G401 (cell line): ENCODE data around the gene MTHFS. TPM values are rescaled to one million over a fixed set of nuclear protein-coding genes. Genes with fewer than 3 reads are reported as not detected.

ENCODE experiments used
- DNase-seq: peaks from one replicate; pipeline ENCODE4 v3.0.0-alpha.2; 2015; ENCODE audit warnings: low spot score
- in situ Hi-C: cut with HindIII; loops from 2 replicates; pipeline ENCODE4 v1.10.0; 2016; ENCODE audit warnings: low sequenced_read_pairs, mixed read lengths
- total RNA-seq: library from RNA; depleted of rRNA; stranded (reverse); fragments of >200 nt; shearing (Covaris generic); gene quantifications from 2 replicates; pipeline ENCODE4 v1.2.3, GENCODE V29; 2014

The MTHFS gene
- total RNA-seq, 1 experiment from 2014 or later, result 83.6 TPM

DNA sequence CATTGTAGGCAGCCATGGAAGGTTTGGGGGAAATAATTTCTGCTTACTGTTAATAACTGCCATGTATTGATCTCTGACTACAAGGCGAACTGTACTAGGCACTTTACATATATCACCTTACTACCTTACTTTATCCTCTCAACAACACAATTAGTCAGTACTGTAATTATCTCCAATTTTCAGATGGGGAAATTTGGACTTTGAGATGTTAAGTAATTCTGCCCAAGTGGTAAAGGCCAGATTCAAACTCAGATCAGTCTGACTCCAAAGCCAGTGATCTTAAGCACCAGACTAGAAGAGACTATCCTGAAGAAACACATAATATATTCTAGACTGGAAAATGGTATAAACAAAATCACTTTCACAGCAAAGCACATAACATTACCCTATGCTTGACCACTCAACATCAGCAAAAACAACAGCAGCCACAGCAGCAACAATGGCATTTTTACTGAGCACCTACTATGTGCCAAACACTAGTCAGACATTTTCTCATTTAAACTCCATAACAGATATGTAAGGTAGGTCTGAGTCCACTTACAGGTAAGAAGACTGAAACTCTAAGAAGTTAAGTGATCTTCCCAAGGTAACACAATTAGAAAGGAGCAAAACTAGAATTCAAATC lies 13.1 kb downstream of the MTHFS start:
- no peak for DNase-seq
- in situ Hi-C loops, result no loop called here

DNA sequence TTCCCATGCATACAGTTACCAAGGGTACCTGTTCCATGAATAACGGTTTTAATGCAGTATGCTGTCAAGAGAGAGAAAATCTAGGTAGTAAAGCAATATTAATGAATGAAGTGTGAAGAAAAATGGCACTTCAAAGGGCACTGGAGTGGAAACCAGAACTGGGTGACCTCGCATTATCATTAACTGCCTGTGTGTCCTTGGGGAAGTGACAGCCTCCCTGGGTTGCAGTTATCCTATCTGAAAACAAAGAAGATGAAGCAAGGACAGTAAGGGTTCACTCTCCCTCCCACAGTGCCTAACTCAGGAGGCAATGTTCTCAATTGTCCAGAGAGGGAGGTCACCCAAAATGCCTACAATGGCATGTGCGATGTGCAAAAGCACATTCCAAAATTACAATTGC lies 15.1 kb downstream of the MTHFS start:
- DNase-seq, result no peak
- in situ Hi-C loops, result no loop called here

DNA sequence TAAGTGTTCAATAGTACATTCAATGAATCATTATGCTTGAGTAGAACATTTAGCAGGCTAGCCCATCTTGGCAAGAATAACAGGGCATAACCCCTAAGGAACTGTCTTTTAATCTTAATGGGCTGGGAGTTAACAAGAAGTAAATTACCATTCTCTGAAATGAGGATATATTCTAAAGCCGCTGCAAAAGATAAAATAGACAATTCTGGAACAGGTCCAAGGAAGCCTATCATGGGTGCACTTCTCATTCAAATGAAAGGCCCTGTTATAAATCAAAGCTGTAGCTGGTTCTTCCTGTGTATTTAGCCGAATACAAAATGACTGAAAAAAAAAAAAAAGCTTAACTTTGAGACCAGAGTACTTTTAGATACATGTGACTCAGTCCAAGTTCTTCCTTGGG lies 15.6 kb downstream of the MTHFS start:
- in situ Hi-C loops, result no loop called here
- DNase-seq, result no peak

DNA sequence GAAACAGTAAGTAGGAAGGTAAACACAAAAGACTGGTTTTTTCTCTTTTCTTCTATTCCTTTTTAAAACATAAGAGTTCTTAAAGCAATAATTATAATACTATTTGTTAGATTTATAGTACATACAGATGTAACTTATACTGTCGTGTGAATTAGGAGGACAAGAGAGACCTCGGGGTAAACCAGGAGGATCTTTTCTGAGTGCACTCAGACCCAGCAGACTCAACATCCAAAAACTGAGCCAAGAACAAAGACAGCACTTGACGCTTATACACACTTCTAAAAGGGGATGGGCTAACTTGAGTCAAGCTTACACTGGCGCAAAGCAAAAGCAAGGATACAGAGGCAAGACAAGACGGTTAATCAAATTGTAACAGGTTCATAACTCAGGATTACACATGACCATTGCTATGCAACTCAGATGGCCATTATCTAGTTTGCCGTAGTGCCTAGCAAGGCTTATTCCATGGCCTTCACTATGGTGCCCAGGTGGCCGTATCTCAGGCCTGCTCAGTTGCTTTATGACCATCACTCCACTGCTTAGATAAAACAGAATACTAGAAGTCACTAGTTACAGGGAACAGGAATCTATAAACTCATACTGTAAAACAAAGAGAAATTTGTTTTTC lies 18.6 kb downstream of the MTHFS start:
- no peak for DNase-seq
- in situ Hi-C loops, result no loop called here

DNA sequence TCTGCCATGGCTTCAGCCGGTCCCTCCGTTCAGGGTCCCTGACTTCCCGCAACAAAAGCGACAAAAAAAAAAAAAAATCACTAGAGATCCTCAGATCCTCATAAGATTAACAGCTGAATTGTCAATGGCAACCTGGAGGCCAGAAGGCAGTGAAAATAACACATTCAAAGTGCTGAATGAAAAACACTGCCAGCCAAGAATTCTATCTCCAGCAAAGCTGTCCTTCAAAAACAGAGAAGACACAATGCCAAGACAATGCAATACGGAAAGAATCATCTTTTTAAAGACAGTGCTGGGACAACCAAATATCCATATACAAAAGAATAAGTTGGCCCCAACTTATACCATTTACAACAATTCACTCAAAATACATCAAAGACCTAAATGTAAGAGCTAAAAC lies 21.6 kb downstream of the MTHFS start:
- DNase-seq, result no peak
- in situ Hi-C loops, result no loop called here

DNA sequence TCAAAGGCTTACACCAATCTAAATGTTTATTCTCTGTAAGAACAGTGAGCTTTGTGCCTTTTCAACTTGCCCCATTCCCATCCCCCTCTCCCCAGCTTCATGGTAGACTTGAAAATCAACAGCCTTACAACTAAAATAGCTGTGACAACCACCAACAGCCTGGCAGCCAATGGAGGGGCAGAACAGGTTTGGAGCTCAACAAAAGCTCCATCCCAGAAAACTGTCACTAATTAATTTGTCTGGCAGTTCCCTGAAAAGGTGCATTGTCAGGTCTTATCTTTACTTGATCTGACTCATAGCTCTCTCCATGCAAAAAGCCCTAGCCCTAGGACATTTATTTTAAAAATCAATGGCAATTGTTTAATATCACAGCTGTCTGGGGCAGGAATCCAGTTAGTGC lies 22.6 kb downstream of the MTHFS start:
- in situ Hi-C loops, result no loop called here

DNA sequence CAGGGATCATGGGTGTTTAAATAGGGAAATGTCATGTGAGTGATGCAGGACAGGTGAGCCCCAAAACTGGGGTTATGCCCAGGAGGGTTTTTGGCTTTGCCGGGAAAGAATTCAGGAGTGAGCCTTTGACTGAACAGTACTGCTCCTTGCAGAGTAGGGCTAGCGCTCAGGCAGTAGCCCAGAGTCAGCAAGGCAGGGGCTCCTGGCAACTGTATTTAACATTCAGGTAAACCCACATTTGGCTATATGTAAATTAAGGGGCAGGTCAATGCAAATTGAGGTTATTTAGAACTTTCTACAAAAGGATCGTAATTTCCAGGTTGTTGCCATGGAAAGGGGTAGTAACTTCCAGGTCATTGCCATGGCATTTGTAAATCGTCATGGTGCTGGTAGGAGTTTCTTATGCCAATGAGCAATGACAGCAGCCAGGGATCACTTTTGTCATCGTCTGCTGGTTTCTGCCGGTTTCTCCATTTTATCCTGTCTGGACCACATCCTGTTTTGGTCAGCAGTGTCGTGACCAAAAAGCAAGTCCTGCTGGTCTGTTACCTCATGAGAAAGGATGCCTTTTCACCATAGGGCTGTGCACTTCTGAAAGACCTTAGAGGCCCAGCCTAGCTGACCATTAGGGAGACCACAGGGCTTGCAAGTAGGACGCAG lies 24.3 kb downstream of the MTHFS start:
- in situ Hi-C loops, result no loop called here
- DNase-seq, result no peak

More for the DNA sequence above, 22.6 kb downstream of the MTHFS start:
- DNase-seq, result no peak

DNA sequence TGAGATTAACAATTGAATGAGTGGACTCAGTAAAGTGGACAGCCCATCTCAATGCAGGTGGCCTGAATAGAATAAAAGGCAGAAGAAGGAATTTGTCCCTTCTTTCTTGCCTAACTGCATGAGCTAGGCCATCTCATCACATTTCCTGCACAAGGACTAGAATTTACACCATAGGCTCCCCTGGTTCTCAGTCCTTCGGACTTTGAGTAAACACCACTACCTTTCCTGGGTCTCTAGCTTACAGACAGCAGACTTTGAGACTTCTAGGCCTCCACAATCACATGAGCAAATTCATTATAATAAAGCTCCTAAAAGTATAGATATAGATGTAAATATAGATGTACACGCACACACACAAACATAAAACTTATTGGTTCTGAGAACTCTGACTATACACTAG lies 28.3 kb downstream of the MTHFS start:
- DNase-seq, result no peak
- in situ Hi-C loops, result no loop called here

DNA sequence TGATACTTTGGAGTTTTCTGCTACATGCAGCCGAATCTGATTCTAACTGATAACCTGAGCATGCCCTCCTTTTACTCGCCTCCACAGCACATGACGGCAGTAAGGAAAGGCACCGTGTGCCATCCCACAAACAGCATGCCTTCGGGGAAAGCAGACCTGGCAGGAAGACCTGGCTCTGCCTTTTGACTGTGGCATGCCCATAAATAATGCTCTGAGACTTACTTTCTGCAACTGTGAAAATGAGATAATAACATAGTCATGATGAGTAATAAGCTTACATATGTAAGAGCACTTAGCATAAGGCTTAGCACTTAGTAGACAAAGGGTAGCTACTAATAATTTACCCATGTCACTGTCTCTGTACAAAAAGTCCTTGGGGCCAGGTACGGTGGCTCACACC lies 32.9 kb downstream of the MTHFS start:
- in situ Hi-C loops, result no loop called here
- DNase-seq, result no peak

DNA sequence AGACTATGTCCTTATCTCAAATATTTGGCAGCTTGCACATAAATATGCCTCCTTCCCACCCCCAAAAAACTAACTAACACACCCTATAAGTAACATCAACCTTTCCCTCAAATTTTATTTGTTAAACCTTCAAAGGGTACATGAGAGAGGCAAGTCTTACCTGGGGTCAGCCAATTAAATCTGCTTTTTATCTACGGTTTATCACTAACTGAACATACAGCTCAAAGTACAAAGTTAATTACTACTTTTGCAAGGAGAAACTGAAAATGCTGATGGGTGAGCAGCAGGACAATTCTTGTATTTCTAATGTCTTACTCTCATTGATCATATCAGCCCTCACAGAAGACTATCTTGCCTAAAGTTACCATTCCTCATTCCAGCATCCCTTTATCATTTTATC lies 34.6 kb downstream of the MTHFS start:
- in situ Hi-C loops, result no loop called here
- DNase-seq, result no peak

DNA sequence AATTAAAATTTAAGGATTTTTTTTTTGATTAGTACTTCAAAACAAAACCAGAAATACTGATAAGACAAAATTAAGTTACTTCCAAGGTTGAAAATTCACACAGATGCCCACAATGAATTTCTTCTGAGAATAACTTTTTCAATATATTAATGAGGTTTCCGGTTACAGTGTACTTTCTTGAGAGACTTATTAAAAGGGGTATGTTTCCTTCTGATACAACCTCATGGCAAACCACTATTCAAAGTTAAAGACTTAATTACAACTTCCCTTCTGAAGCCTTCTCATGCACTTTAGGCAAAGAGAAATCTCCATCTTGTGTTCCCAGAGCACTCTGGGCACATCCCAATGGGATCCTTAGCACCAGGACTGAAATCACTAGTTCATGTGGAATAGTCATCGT lies 36.2 kb downstream of the MTHFS start:
- in situ Hi-C loops, result no loop called here
- DNase-seq, result no peak

DNA sequence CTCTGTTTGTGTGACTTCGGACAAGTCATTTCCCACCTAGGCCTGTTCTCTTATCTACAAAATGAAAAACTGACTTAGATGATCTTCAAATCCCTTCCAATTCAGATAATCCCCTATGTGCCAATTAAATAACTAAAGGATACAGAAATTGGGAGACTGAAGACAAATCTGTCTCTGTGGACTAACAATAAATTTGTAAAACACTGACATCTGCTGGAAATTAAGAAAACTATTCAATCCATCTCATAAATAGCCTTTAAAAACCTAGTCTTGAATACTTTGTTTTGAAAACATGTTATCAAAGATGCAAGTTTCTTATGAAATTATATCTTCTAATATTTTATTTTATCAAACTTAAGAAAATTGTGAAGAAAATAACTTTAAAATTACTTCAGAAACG lies 38.3 kb downstream of the MTHFS start:
- peak; percentile 38 for DNase-seq
- in situ Hi-C loops, result no loop called here

DNA sequence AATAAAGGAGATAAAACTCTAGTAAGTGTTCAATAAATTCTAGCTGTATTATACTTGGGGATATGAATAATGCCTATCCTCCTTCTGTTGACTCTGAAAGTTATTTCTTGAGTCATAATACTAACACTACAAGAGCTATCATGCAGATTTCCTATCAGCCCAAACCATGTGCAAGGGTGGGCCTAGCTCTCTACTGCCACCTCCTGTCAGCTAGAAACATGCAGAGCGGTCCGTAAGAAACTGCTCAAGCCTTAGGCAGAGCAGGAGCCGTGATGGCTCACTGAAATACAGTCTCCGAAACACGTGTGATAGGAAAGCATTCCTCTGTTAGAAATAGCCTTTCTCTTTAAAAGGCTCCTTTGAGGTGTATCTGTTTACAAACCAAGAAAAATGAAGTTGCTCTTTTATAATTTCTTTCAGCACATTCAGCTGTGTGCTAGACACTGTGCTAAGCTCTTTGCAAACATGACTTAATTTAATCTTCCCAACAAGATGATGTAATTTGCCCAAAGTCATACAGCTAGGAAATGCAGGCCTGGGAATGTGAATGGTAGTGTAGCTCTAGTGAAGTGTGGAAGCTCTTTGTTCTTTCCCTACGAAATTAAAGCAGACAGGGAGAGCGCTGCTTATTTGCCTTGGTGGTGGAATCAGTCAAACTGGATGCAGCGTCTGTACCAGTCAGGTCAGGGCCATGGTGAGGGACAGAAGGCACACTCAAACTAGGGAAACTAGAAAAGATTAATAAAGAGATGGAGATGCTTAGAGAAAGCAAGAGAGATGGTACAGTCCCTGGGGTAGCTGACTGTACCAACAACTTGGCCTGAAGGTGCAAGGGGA lies 43.1 kb downstream of the MTHFS start:
- in situ Hi-C loops, result no loop called here

DNA sequence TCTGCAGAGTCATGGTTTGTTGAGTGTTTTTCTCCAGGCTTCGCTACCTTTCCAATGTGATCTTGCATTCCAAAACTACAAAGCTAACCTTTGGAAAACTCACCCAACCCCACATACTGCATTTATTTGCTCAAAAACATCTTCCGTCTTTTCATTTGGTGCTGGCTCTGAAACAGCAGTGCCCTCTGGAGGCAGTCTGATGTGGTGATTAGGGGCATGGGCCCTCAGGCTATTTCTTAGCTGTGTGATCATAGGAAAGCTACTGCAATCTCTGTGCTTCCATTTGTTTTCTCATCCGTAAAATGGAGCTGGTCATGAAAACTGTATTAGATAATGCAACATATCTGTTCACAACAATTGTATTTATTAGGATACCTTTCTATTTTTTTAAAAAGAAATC lies 47.0 kb downstream of the MTHFS start:
- DNase-seq, result peak; percentile 88
- in situ Hi-C loops, result no loop called here

More for the DNA sequence above, 43.1 kb downstream of the MTHFS start:
- DNase-seq, result peak; percentile 93

DNA sequence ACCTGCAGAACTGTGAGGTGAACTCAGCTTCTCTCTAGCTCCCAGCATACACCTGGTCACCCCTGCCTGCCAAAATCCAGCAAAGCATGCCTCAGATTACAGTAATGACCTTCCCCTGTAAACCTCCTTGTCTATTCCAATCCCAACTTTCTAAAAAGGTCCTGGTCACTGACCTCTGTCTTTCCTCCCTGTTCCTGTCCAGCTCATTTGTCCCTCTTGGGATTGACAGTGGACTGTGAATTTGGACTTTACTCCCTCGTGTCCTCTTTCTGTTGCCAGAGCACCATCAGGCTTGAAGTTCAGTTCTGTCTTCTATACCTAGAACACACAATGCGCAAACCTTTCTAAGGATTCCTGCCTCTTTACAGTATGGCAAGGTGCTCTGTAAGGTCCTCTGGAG lies 50.3 kb downstream of the MTHFS start:
- in situ Hi-C loops, result no loop called here
- DNase-seq, result no peak

DNA sequence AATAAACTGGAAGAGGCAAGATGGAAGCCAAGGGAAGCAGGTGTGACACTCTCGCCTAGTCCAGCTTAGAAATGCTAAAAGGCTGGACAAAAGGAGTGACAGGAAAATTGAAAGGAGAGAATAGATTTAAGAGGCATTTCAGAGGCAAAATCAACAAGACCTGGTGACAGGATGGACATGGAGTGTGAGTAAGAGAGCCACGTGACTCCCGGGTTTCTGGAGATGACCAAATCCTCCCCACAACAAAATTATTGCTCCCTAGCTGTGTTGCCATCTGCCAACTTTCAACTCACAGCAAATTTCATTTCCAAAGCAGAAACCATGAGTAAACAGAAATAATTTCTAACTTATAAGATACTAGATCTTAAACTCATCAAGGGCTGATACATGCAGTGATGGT lies 52.6 kb downstream of the MTHFS start:
- peak; percentile 93 for DNase-seq
- in situ Hi-C loops, result no loop called here

DNA sequence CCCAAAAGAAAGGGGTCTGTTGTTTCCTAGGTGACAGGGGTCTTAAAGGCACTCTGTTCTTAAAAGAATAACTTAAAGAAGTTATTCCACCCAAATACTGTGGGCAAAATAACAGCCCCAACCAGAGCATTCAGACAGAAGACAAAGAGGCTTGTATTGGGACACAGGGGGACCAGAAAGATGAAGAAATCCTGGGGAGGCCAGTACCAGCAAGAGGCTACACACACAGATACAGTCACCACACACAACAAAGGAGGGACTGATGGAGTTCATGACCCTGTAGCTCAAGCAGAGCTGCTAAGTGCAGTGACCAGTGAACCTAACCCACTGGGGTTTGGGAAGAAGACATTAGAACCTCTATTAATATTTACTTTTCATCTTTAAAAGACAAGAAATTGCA lies 59.0 kb downstream of the MTHFS start:
- in situ Hi-C loops, result no loop called here
- DNase-seq, result no peak

DNA sequence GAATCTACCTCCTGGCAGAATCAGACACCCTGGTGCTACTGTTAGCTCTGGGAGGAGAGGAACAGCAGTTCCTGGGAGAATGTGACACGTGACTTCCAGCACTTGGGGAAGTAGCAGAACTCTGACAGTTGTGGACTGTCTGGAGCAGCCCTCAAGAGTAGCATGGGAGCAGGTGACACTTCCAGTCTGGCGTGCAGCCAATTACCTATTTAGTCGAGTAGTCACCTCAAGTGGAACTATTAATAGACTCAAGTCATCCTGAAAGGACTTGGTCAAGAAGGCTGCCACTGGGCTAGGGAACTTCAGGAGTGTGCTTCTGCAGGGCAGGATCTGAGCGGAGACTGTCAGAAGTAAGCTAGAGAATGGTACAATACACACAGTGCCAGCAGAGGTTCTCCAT lies 62.3 kb downstream of the MTHFS start:
- in situ Hi-C loops, result no loop called here
- DNase-seq, result peak; percentile 41

DNA sequence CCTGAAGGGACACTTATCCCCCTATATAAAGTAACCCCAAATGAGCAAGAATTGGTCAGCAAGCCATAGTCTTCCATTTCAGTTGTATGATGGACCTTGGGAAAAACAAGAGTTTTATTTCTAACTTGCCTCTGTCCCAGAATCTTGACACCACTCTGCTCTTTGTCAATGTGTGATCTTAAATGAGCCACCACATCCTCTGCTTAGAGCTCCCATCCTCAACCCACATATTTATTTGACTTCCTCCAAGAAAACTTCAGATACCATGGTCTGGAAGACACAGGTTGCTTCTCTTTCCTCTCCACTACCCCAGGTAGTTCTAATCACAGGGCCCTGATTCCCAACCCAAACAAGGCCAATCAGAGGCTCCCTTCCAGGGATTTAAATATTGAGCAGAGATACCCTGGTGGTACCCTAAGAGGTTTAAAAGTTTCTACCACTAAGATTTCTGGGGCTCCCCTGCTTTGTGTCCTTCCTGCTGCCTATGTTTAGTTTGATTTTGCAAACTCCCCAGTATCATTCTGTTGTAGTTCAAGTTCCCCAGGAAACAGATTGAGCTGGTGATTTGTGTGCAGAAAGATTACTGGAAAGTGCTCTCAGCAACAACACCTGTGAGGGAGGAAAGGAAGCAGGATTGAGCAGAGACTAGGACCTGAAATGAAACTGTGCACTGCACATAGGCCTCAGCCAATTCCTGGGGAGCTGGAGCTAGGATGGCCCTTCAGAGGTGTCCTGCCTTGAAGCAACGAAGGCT lies 64.3 kb downstream of the MTHFS start:
- in situ Hi-C loops, result no loop called here

More for the DNA sequence above, 64.3 kb downstream of the MTHFS start:
- no peak for DNase-seq
